HUES64 (cell line): ENCODE results near the gene GADD45B.

Source experiments
- H3K27ac ChIP-seq: 2 replicates; pipeline ENCODE4 v1.7.0; 2013; ENCODE audit warnings: low read depth, low read length, inconsistent platforms
- H3K27me3 ChIP-seq: 2 replicates; pipeline ENCODE4 v1.6.1; 2013; ENCODE audit warnings: mild to moderate bottlenecking, low read length; ENCODE audit not compliant: insufficient read depth
- H3K36me3 ChIP-seq: 2 replicates; pipeline ENCODE4 v1.6.1; 2013; ENCODE audit warnings: mild to moderate bottlenecking, low read length; ENCODE audit not compliant: insufficient read depth
- H3K4me1 ChIP-seq: 2 replicates; pipeline ENCODE4 v1.6.1; 2013; ENCODE audit warnings: mild to moderate bottlenecking, low read length, moderate library complexity; ENCODE audit not compliant: insufficient read depth
- H3K4me3 ChIP-seq: 2 replicates; pipeline ENCODE4 v1.5.1; 2013; ENCODE audit warnings: mild to moderate bottlenecking, low read length, moderate library complexity
- H3K9ac ChIP-seq: 2 replicates; pipeline ENCODE4 v1.6.1; 2013; ENCODE audit warnings: mild to moderate bottlenecking, low read depth, low read length
- H3K9me3 ChIP-seq: 2 replicates; pipeline ENCODE4 v1.6.1; 2013; ENCODE audit warnings: low read depth, low read length; ENCODE audit not compliant: insufficient read depth
- WGBS: fragments of 150-250, 120-280 bp; methylation state at CpG from one replicate; pipeline ENCODE4 v1.1.7; 2013; ENCODE audit warnings: missing lambda C conversion rate; 5-methylcytosine and 5-hydroxymethylcytosine counted together

Gene GADD45B

GRCh38 chr19:2433854-2434253 lies 42.1 kb upstream of the GADD45B start:
- WGBS: 96% methylated on average over 30 of the region's 30 CpGs
- H3K4me1 ChIP-seq: peaks cover 2% of the 10 kb centered on the region; the same call in 1 of the 2 replicates
- H3K9me3 ChIP-seq: no peaks in the 10 kb centered on the region
- H3K27ac ChIP-seq: no peak overlapping the region
- H3K9ac ChIP-seq: no peak overlapping the region
- no peaks in the 10 kb centered on the region for H3K27me3 ChIP-seq
- peaks cover 69% of the 10 kb centered on the region for H3K36me3 ChIP-seq
- no peak overlapping the region for H3K4me3 ChIP-seq

- Histone ChIP-seq H3K9ac (no peak overlapping the region), H3K27ac (no peak overlapping the region), H3K4me1 (no peaks in the 10 kb centered on the region), H3K9me3 (no peaks in the 10 kb centered on the region), H3K27me3 (no peaks in the 10 kb centered on the region), H3K4me3 (no peak overlapping the region), H3K36me3 (peaks cover 69% of the 10 kb centered on the region)
- WGBS: 95% methylated on average over 22 of the region's 22 CpGs
These were observed 41.7 kb upstream of the GADD45B start for GRCh38 chr19:2434267-2434666.

- Histone ChIP-seq H3K4me1 (no peaks in the 10 kb centered on the region), H3K27ac (no peak overlapping the region), H3K9ac (no peak overlapping the region), H3K9me3 (no peaks in the 10 kb centered on the region), H3K36me3 (peaks cover 68% of the 10 kb centered on the region), H3K4me3 (no peak overlapping the region), H3K27me3 (no peaks in the 10 kb centered on the region)
- WGBS: 96% methylated on average over 42 of the region's 42 CpGs
These were observed 41.1 kb upstream of the GADD45B start for GRCh38 chr19:2434721-2435265.

GRCh38 chr19:2436384-2436783 lies 39.5 kb upstream of the GADD45B start:
- 95% methylated on average over 39 of the region's 39 CpGs for WGBS
- Histone ChIP-seq H3K4me1 (no peaks in the 10 kb centered on the region), H3K27ac (no peak overlapping the region), H3K27me3 (no peaks in the 10 kb centered on the region), H3K36me3 (peaks cover 65% of the 10 kb centered on the region), H3K9ac (no peak overlapping the region), H3K9me3 (no peaks in the 10 kb centered on the region), H3K4me3 (no peak overlapping the region)

GRCh38 chr19:2436926-2437325 lies 39.0 kb upstream of the GADD45B start:
- no peak overlapping the region for H3K9ac ChIP-seq
- H3K9me3 ChIP-seq: no peaks in the 10 kb centered on the region
- WGBS: 95% methylated on average over 15 of the region's 15 CpGs
- peaks cover 65% of the 10 kb centered on the region for H3K36me3 ChIP-seq
- H3K27me3 ChIP-seq: no peaks in the 10 kb centered on the region
- no peaks in the 10 kb centered on the region for H3K4me1 ChIP-seq
- H3K4me3 ChIP-seq: no peak overlapping the region
- H3K27ac ChIP-seq: no peak overlapping the region

GRCh38 chr19:2438178-2438577 lies 37.7 kb upstream of the GADD45B start:
- Histone ChIP-seq H3K9me3 (no peaks in the 10 kb centered on the region), H3K27ac (no peak overlapping the region), H3K9ac (no peak overlapping the region), H3K27me3 (no peaks in the 10 kb centered on the region), H3K4me1 (no peaks in the 10 kb centered on the region), H3K4me3 (no peak overlapping the region), H3K36me3 (peaks cover 71% of the 10 kb centered on the region)
- 97% methylated on average over 20 of the region's 20 CpGs for WGBS

- Histone ChIP-seq H3K4me1 (no peaks in the 10 kb centered on the region), H3K36me3 (peaks cover 66% of the 10 kb centered on the region), H3K27me3 (no peaks in the 10 kb centered on the region), H3K9me3 (no peaks in the 10 kb centered on the region), H3K27ac (no peak overlapping the region), H3K9ac (no peak overlapping the region), H3K4me3 (no peak overlapping the region)
- 97% methylated on average over 1 of the region's 1 CpG for WGBS
These were observed 35.4 kb upstream of the GADD45B start for GRCh38 chr19:2440515-2440914.

GRCh38 chr19:2441096-2441752 lies 34.7 kb upstream of the GADD45B start:
- H3K9me3 ChIP-seq: no peaks in the 10 kb centered on the region
- WGBS: 97% methylated on average over 26 of the region's 26 CpGs
- H3K9ac ChIP-seq: no peak overlapping the region

GRCh38 chr19:2443116-2443784 lies 32.7 kb upstream of the GADD45B start:
- H3K9ac ChIP-seq: no peak overlapping the region

More at GRCh38 chr19:2441096-2441752, 34.7 kb upstream of the GADD45B start:
- H3K27ac ChIP-seq: no peak overlapping the region
- 0 out of 2 replicates have a peak, but pooled peaks cover under 1% of the 10 kb centered on the region for H3K4me1 ChIP-seq
- no peaks in the 10 kb centered on the region for H3K27me3 ChIP-seq
- no peak overlapping the region for H3K4me3 ChIP-seq
- peaks cover 64% of the 10 kb centered on the region for H3K36me3 ChIP-seq

GRCh38 chr19:2443785-2444182 lies 32.1 kb upstream of the GADD45B start:
- no peak overlapping the region for H3K9ac ChIP-seq
- no peaks in the 10 kb centered on the region for H3K27me3 ChIP-seq
- H3K27ac ChIP-seq: no peak overlapping the region
- H3K4me1 ChIP-seq: peaks cover 5% of the 10 kb centered on the region; the same call in 1 of the 2 replicates
- no peaks in the 10 kb centered on the region for H3K9me3 ChIP-seq
- H3K36me3 ChIP-seq: peaks cover 44% of the 10 kb centered on the region
- no peak overlapping the region for H3K4me3 ChIP-seq
- WGBS: 96% methylated on average over 17 of the region's 17 CpGs

More at GRCh38 chr19:2443116-2443784, 32.7 kb upstream of the GADD45B start:
- 94% methylated on average over 22 of the region's 22 CpGs for WGBS
- H3K27me3 ChIP-seq: no peaks in the 10 kb centered on the region
- H3K4me1 ChIP-seq: peaks cover 5% of the 10 kb centered on the region; the same call in 1 of the 2 replicates
- no peak overlapping the region for H3K4me3 ChIP-seq
- H3K27ac ChIP-seq: no peak overlapping the region
- H3K36me3 ChIP-seq: peaks cover 49% of the 10 kb centered on the region
- H3K9me3 ChIP-seq: no peaks in the 10 kb centered on the region

- H3K36me3 ChIP-seq: peaks cover 48% of the 10 kb centered on the region
These were observed 31.5 kb upstream of the GADD45B start for GRCh38 chr19:2444251-2445002.

More at GRCh38 chr19:2444251-2445002, 31.5 kb upstream of the GADD45B start:
- Histone ChIP-seq H3K9ac (no peak overlapping the region), H3K9me3 (no peaks in the 10 kb centered on the region), H3K4me3 (no peak overlapping the region), H3K27me3 (no peaks in the 10 kb centered on the region), H3K27ac (no peak overlapping the region), H3K4me1 (peaks cover 5% of the 10 kb centered on the region; the same call in 1 of the 2 replicates)
- 96% methylated on average over 34 of the region's 34 CpGs for WGBS
